ENCODE results near the gene SEPTIN10. TPM values are rescaled to one million over a fixed set of nuclear protein-coding genes. Genes with fewer than 3 reads are reported as not detected.

Gene SEPTIN10
- total RNA-seq, 1 donor from 2014 or later = 107 TPM

DNA sequence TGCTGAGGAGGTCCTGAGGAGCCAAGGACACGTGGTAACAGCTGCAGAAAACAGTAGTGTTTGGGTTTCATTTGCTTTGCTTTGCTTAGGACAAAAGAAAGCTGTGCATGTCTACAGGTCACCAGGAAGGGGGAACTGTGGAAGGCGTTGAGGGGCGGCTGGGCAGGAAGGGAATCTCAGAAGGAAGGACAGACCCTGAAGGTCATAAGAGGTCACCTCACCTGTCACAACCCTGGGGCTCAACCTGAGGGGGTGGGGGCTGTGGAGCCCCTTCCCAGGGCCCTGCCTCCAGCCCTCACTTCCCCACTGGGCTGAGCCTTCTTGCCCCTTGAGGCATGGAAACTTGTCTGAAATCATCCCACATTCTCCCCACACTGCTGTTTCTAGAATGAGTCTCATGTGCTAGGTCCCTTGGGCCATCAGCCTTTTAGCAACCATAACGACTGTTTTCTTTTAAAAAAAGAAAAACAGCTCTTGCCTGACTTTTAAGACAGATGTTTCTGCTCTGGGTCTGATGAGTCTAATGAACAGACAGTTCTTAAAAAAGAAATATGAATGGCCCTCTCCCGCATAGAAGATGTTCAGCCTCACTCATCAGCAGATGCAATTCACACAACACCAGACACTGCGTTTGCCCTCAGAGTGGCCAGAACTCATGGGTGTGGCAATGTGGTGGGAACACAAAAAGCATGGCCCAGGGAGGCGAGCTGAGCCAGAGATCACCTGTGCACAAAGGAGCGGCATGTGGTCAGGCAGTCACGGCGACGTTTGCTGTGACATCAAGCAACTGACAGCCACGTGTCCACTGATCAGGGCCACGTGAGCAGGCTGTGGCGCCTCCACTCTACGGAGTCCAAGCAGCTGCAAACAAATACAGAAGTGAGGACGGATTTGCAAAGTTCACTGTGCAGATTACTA lies 84.0 kb downstream of the SEPTIN10 start:
- Histone ChIP-seq H3K4me1 (peaks cover 7% of the 10 kb centered on the region), H3K9me3 (no peaks in the 10 kb centered on the region), H3K27ac (no peak overlapping the region), H3K36me3 (no peaks in the 10 kb centered on the region), H3K27me3 (no peaks in the 10 kb centered on the region), H3K4me3 (no peak overlapping the region)
- intact Hi-C loops (cut with DNase I) = no loop called here
- peak in 1 of 2 donors; percentile 82 for DNase-seq (ENCODE audit: extremely low spot score in 2 of 2)
- peak in 1 of 2 donors; percentile 33 for TF ChIP-seq POLR2AphosphoS5 (IDR thresholded peaks at IDR 0.05; ENCODE audit: insufficient read depth in 1 of 2, low read depth in 1 of 2)
- no peak for TF ChIP-seq POLR2A (IDR thresholded peaks at IDR 0.05)
- TF ChIP-seq CTCF (IDR thresholded peaks at IDR 0.05) = no peak

DNA sequence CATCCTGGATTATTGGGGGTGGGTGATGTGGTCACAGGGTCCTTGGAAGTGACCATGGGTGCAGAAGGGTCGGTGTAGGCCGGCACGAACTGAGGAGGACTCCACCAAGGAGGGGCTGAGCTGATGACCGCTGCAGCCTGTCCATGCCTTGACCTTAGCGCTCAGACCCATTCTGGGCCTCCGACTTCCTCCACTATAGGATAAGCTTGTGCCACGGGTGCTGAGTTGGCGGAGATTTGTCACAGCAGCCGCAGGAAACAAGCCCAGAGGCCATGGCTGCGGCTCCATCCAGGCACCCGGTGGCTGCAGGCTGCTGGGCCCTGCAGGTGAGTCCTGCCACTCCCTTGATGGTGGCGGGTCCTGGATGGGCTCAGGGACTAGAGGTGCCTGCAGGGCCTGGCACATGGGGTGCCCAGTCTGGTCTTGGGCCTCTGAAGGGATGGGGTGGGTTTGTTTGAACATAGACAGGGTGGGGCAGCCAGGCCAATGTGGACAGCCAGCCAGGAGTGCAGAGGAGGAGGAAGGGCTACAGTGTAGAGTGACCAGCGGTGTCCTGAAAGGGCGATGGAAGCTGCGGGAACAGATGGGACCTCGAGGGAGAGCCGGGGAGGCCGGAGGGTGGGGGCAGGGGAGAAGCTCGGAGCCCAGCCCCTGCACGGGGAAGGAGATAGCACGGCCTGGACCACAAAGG lies 84.8 kb downstream of the SEPTIN10 start:
- intact Hi-C loops (cut with DNase I) = no loop called here
- H3K4me1 ChIP-seq = peaks cover 7% of the 10 kb centered on the region
- TF ChIP-seq POLR2AphosphoS5 (IDR thresholded peaks at IDR 0.05; ENCODE audit: insufficient read depth in 1 of 2, low read depth in 1 of 2) (no peak), CTCF (IDR thresholded peaks at IDR 0.05) (no peak), POLR2A (IDR thresholded peaks at IDR 0.05) (no peak)
- no peaks in the 10 kb centered on the region for H3K36me3 ChIP-seq
- no peaks in the 10 kb centered on the region for H3K27me3 ChIP-seq
- DNase-seq (ENCODE audit: extremely low spot score in 2 of 2) = peak in 1 of 2 donors; percentile 77
- H3K4me3 ChIP-seq = no peak overlapping the region
- H3K27ac ChIP-seq = no peak overlapping the region
- H3K9me3 ChIP-seq = no peaks in the 10 kb centered on the region

GRCh38 chr2:109527846-109528705 lies 85.7 kb downstream of the SEPTIN10 start:
- no peak overlapping the region for H3K27ac ChIP-seq
- no peak overlapping the region for H3K4me3 ChIP-seq
- H3K4me1 ChIP-seq = peaks cover 7% of the 10 kb centered on the region
- no peaks in the 10 kb centered on the region for H3K27me3 ChIP-seq
- H3K9me3 ChIP-seq = no peaks in the 10 kb centered on the region
- no peak for TF ChIP-seq POLR2AphosphoS5 (IDR thresholded peaks at IDR 0.05; ENCODE audit: insufficient read depth in 1 of 2, low read depth in 1 of 2)
- TF ChIP-seq CTCF (IDR thresholded peaks at IDR 0.05) = no peak
- TF ChIP-seq POLR2A (IDR thresholded peaks at IDR 0.05) = no peak
- peak in 1 of 2 donors; percentile 72 for DNase-seq (ENCODE audit: extremely low spot score in 2 of 2)
- no peaks in the 10 kb centered on the region for H3K36me3 ChIP-seq
- intact Hi-C loops (cut with DNase I) = no loop called here

DNA sequence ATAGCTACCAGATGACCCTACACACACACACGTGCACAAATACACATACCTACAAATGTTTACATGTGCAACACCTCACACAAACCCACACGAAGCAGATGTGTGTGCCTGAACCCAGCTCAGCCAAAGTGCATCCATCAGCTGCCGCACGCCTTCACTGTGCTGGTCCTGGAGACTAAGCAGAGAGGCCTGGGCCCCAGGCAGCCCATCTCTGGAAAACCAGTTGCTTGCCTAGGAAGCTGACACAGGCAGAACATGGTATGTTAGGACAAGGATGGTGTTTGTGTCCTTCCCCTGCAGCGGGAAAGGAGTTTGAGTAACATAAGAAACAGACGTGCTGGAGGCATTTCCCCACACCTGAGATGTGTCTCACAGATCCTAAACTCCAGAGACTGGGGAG lies 86.7 kb downstream of the SEPTIN10 start:
- no peaks in the 10 kb centered on the region for H3K9me3 ChIP-seq
- no peak overlapping the region for H3K4me3 ChIP-seq
- intact Hi-C loops (cut with DNase I) = no loop called here
- no peaks in the 10 kb centered on the region for H3K27me3 ChIP-seq
- TF ChIP-seq POLR2A (IDR thresholded peaks at IDR 0.05) (no peak), POLR2AphosphoS5 (IDR thresholded peaks at IDR 0.05; ENCODE audit: insufficient read depth in 1 of 2, low read depth in 1 of 2) (no peak), CTCF (IDR thresholded peaks at IDR 0.05) (no peak)
- H3K36me3 ChIP-seq = no peaks in the 10 kb centered on the region
- peaks cover 7% of the 10 kb centered on the region for H3K4me1 ChIP-seq
- no peak for DNase-seq (ENCODE audit: extremely low spot score in 2 of 2)
- no peak overlapping the region for H3K27ac ChIP-seq

Measured in vagina (tissue), 2 donors.